ENCODE data around the gene PRR14L.

GRCh38 chr22:31737932-31738331, 12.0 kb downstream of the PRR14L start:
- no peak for TF ChIP-seq MXI1 (conservative IDR thresholded peaks at IDR 0.05; ENCODE audit: poor library complexity, severe bottlenecking)
- TF ChIP-seq CTCF (IDR thresholded peaks at IDR 0.05; ENCODE audit: poor library complexity, severe bottlenecking), result no peak
- TF ChIP-seq RAD21 (conservative IDR thresholded peaks at IDR 0.05), result no peak
- TF ChIP-seq, protein P1, sequence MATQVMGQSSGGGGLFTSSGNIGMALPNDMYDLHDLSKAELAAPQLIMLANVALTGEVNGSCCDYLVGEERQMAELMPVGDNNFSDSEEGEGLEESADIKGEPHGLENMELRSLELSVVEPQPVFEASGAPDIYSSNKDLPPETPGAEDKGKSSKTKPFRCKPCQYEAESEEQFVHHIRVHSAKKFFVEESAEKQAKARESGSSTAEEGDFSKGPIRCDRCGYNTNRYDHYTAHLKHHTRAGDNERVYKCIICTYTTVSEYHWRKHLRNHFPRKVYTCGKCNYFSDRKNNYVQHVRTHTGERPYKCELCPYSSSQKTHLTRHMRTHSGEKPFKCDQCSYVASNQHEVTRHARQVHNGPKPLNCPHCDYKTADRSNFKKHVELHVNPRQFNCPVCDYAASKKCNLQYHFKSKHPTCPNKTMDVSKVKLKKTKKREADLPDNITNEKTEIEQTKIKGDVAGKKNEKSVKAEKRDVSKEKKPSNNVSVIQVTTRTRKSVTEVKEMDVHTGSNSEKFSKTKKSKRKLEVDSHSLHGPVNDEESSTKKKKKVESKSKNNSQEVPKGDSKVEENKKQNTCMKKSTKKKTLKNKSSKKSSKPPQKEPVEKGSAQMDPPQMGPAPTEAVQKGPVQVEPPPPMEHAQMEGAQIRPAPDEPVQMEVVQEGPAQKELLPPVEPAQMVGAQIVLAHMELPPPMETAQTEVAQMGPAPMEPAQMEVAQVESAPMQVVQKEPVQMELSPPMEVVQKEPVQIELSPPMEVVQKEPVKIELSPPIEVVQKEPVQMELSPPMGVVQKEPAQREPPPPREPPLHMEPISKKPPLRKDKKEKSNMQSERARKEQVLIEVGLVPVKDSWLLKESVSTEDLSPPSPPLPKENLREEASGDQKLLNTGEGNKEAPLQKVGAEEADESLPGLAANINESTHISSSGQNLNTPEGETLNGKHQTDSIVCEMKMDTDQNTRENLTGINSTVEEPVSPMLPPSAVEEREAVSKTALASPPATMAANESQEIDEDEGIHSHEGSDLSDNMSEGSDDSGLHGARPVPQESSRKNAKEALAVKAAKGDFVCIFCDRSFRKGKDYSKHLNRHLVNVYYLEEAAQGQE (IDR thresholded peaks at IDR 0.05; ENCODE audit: borderline replicate concordance), result no peak
- no peak for TF ChIP-seq EZH2 (IDR thresholded peaks at IDR 0.05; ENCODE audit: borderline replicate concordance, insufficient read depth, low read length, poor library complexity, severe bottlenecking)
- no peak for TF ChIP-seq POLR2AphosphoS5 (IDR thresholded peaks at IDR 0.05)
- TF ChIP-seq EP300 (conservative IDR thresholded peaks at IDR 0.05; ENCODE audit: poor library complexity, severe bottlenecking), result no peak
- TF ChIP-seq TAF1 (IDR thresholded peaks at IDR 0.05; ENCODE audit: low read depth), result no peak
- TF ChIP-seq SMC3 (conservative IDR thresholded peaks at IDR 0.05; ENCODE audit: poor library complexity), result no peak

Data from neural cell (in vitro differentiated cells).